ENCODE data around the gene CLIC5. TPM values are rescaled to one million over a fixed set of nuclear protein-coding genes. Genes with fewer than 3 reads are reported as not detected.

Gene CLIC5
- polyA plus RNA-seq, 1 experiment = not detected

- ChIA-PET CTCF (interaction anchor here (0.9 to 1.9 kb wide), 2 partner anchors 19 to 141 kb away, joined by 3 to 10 read pairs; no protein-coding TSS in a partner anchor), POLR2A (no interaction called here)
- Histone ChIP-seq H3K9me3 (ENCODE audit: control insufficient read depth, insufficient read depth, low read length) (no peaks in the 10 kb centered on the region), H3K27ac (ENCODE audit: low read depth, low read length) (no peak overlapping the region), H3K4me3 (ENCODE audit: low read depth, low read length) (no peak overlapping the region), H3K27me3 (ENCODE audit: control insufficient read depth, insufficient read depth, low read length) (peaks cover 6% of the 10 kb centered on the region)
- no peak for DNase-seq (ENCODE audit: low read depth, low spot score)
- TF ChIP-seq CTCF (IDR thresholded peaks at IDR 0.05; ENCODE audit: low read depth, low read length) = no peak
These were observed 66.4 kb downstream of the CLIC5 start for GRCh38 chr6:45949256-45949655.

- CTCF ChIA-PET = interaction anchor here (0.8 to 1.4 kb wide), 2 partner anchors 143 to 1317 kb away, joined by 3 to 4 read pairs; no protein-coding TSS in a partner anchor
- POLR2A ChIA-PET = no interaction called here
- no peak overlapping the region for H3K4me3 ChIP-seq (ENCODE audit: low read depth, low read length)
- no peak overlapping the region for H3K27ac ChIP-seq (ENCODE audit: low read depth, low read length)
- no peak for DNase-seq (ENCODE audit: low read depth, low spot score)
- no peaks in the 10 kb centered on the region for H3K9me3 ChIP-seq (ENCODE audit: control insufficient read depth, insufficient read depth, low read length)
- H3K27me3 ChIP-seq (ENCODE audit: control insufficient read depth, insufficient read depth, low read length) = peaks cover 6% of the 10 kb centered on the region
- TF ChIP-seq CTCF (IDR thresholded peaks at IDR 0.05; ENCODE audit: low read depth, low read length) = no peak
These were observed 67.9 kb downstream of the CLIC5 start for GRCh38 chr6:45947807-45948206.

- no peak for TF ChIP-seq CTCF (IDR thresholded peaks at IDR 0.05; ENCODE audit: low read depth, low read length)
- H3K4me3 ChIP-seq (ENCODE audit: low read depth, low read length) = no peak overlapping the region
- ChIA-PET CTCF (interaction anchor here (0.6 to 2.5 kb wide), 11 partner anchors 11 to 1471 kb away, joined by 3 to 23 read pairs (median 4); no protein-coding TSS in a partner anchor), POLR2A (no interaction called here)
- H3K27me3 ChIP-seq (ENCODE audit: control insufficient read depth, insufficient read depth, low read length) = peaks cover 6% of the 10 kb centered on the region
- no peak for DNase-seq (ENCODE audit: low read depth, low spot score)
- H3K9me3 ChIP-seq (ENCODE audit: control insufficient read depth, insufficient read depth, low read length) = no peaks in the 10 kb centered on the region
- no peak overlapping the region for H3K27ac ChIP-seq (ENCODE audit: low read depth, low read length)
These were observed 68.8 kb downstream of the CLIC5 start for GRCh38 chr6:45946887-45947286.

- CTCF ChIA-PET = interaction anchor here (0.6 to 2.5 kb wide), 12 partner anchors 12 to 1471 kb away, joined by 3 to 23 read pairs (median 4); no protein-coding TSS in a partner anchor
- peak; percentile 77 for TF ChIP-seq CTCF (IDR thresholded peaks at IDR 0.05; ENCODE audit: low read depth, low read length)
- POLR2A ChIA-PET = interaction anchor here (0.6 kb wide), 1 partner anchor 1141 kb away, joined by 3 read pairs; no protein-coding TSS in a partner anchor
- H3K27me3 ChIP-seq (ENCODE audit: control insufficient read depth, insufficient read depth, low read length) = peaks cover 6% of the 10 kb centered on the region
- H3K4me3 ChIP-seq (ENCODE audit: low read depth, low read length) = no peak overlapping the region
- no peak overlapping the region for H3K27ac ChIP-seq (ENCODE audit: low read depth, low read length)
- no peaks in the 10 kb centered on the region for H3K9me3 ChIP-seq (ENCODE audit: control insufficient read depth, insufficient read depth, low read length)
- DNase-seq (ENCODE audit: low read depth, low spot score) = peak; percentile 59
These were observed 69.3 kb downstream of the CLIC5 start for GRCh38 chr6:45946352-45946751.

GRCh38 chr6:45942953-45943352 is 72.7 kb downstream of the CLIC5 start:
- H3K27ac ChIP-seq (ENCODE audit: low read depth, low read length) = no peak overlapping the region
- H3K9me3 ChIP-seq (ENCODE audit: control insufficient read depth, insufficient read depth, low read length) = no peaks in the 10 kb centered on the region
- no peak overlapping the region for H3K4me3 ChIP-seq (ENCODE audit: low read depth, low read length)
- peaks cover 6% of the 10 kb centered on the region for H3K27me3 ChIP-seq (ENCODE audit: control insufficient read depth, insufficient read depth, low read length)
- no peak for DNase-seq (ENCODE audit: low read depth, low spot score)
- ChIA-PET POLR2A (no interaction called here), CTCF (interaction anchor here (1.3 to 3.4 kb wide), 2 partner anchors 12 to 1467 kb away, joined by 3 to 33 read pairs; no protein-coding TSS in a partner anchor)
- TF ChIP-seq CTCF (IDR thresholded peaks at IDR 0.05; ENCODE audit: low read depth, low read length) = no peak

Measured in AG04450 (cell line).